NB4 (cell line): Measurements from ENCODE around the gene SERPINA4.

ENCODE experiments used
- TF ChIP-seq, protein P1 (sequence below): IDR thresholded peaks from one replicate; pipeline ENCODE4 v1.5.1; 2012; ENCODE audit warnings: low read depth, low read length
- TF ChIP-seq, protein P2 (sequence below): IDR thresholded peaks from 2 replicates; pipeline ENCODE4 v1.6.1; 2011; ENCODE audit warnings: low read depth, low read length

DNA sequence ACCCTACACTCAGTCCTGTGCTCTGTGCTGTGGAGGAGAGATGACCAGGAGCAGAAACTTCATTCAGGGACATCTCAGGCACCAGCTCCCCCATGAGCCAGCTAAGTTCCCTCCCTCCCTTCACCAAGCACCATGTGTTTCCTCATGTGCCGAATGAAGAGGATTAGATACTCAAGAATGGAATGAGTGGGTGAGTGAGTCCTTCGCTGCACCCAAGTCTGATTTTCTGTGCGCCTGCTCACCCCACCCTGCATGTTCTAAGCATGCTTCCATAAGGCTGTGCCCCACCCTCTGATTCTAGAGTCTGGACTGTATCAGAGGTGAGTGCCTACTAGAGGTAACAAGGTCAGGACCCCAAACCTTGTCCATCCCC is 32.1 kb downstream of the SERPINA4 start:
- TF ChIP-seq, protein P1, sequence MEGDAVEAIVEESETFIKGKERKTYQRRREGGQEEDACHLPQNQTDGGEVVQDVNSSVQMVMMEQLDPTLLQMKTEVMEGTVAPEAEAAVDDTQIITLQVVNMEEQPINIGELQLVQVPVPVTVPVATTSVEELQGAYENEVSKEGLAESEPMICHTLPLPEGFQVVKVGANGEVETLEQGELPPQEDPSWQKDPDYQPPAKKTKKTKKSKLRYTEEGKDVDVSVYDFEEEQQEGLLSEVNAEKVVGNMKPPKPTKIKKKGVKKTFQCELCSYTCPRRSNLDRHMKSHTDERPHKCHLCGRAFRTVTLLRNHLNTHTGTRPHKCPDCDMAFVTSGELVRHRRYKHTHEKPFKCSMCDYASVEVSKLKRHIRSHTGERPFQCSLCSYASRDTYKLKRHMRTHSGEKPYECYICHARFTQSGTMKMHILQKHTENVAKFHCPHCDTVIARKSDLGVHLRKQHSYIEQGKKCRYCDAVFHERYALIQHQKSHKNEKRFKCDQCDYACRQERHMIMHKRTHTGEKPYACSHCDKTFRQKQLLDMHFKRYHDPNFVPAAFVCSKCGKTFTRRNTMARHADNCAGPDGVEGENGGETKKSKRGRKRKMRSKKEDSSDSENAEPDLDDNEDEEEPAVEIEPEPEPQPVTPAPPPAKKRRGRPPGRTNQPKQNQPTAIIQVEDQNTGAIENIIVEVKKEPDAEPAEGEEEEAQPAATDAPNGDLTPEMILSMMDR = no peak
- TF ChIP-seq, protein P2, sequence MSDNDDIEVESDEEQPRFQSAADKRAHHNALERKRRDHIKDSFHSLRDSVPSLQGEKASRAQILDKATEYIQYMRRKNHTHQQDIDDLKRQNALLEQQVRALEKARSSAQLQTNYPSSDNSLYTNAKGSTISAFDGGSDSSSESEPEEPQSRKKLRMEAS = no peak
